ENCODE results near the gene CCSER1.
"Not testable (repeated sequence)": the region's sequence is repeated elsewhere in the genome, so short reads cannot be mapped to it uniquely, and the experiment has no call there.

The CCSER1 gene

GRCh38 chr4:91032725-91033445, 905.7 kb downstream of the CCSER1 start:
- Mint-ChIP-seq H3K27ac (no peak overlapping the region), H3K36me3 (ENCODE audit: low read depth) (no peaks in the 10 kb centered on the region), H3K9me3 (no peaks in the 10 kb centered on the region), H3K27me3 (ENCODE audit: low read depth) (no peaks in the 10 kb centered on the region), H3K4me1 (ENCODE audit: low read depth) (no peaks in the 10 kb centered on the region), H3K4me3 (no peak overlapping the region)
- DNase-seq (ENCODE audit: low spot score), result no peak

GRCh38 chr4:91035276-91035675, 908.1 kb downstream of the CCSER1 start:
- no peaks in the 10 kb centered on the region for H3K9me3 Mint-ChIP-seq
- no peak overlapping the region for H3K27ac Mint-ChIP-seq
- H3K36me3 Mint-ChIP-seq (ENCODE audit: low read depth), result no peaks in the 10 kb centered on the region
- no peak overlapping the region for H3K4me3 Mint-ChIP-seq
- DNase-seq (ENCODE audit: low spot score), result no peak
- H3K27me3 Mint-ChIP-seq (ENCODE audit: low read depth), result no peaks in the 10 kb centered on the region
- no peaks in the 10 kb centered on the region for H3K4me1 Mint-ChIP-seq (ENCODE audit: low read depth)

GRCh38 chr4:91037951-91038350, 910.8 kb downstream of the CCSER1 start:
- H3K4me3 Mint-ChIP-seq, result no peak overlapping the region
- no peaks in the 10 kb centered on the region for H3K4me1 Mint-ChIP-seq (ENCODE audit: low read depth)
- DNase-seq (ENCODE audit: low spot score), result no peak
- no peaks in the 10 kb centered on the region for H3K36me3 Mint-ChIP-seq (ENCODE audit: low read depth)
- no peak overlapping the region for H3K27ac Mint-ChIP-seq
- no peaks in the 10 kb centered on the region for H3K27me3 Mint-ChIP-seq (ENCODE audit: low read depth)
- H3K9me3 Mint-ChIP-seq, result no peaks in the 10 kb centered on the region

GRCh38 chr4:91057871-91058270, 930.7 kb downstream of the CCSER1 start:
- H3K4me3 Mint-ChIP-seq, result no peak overlapping the region
- DNase-seq (ENCODE audit: low spot score), result no peak
- H3K27me3 Mint-ChIP-seq (ENCODE audit: low read depth), result no peaks in the 10 kb centered on the region
- no peaks in the 10 kb centered on the region for H3K4me1 Mint-ChIP-seq (ENCODE audit: low read depth)
- no peaks in the 10 kb centered on the region for H3K9me3 Mint-ChIP-seq
- H3K36me3 Mint-ChIP-seq (ENCODE audit: low read depth), result no peaks in the 10 kb centered on the region
- no peak overlapping the region for H3K27ac Mint-ChIP-seq

- no peak overlapping the region for H3K4me3 Mint-ChIP-seq
- H3K9me3 Mint-ChIP-seq, result no peaks in the 10 kb centered on the region
- H3K4me1 Mint-ChIP-seq (ENCODE audit: low read depth), result no peaks in the 10 kb centered on the region
- no peak for DNase-seq (ENCODE audit: low spot score)
- no peaks in the 10 kb centered on the region for H3K36me3 Mint-ChIP-seq (ENCODE audit: low read depth)
- no peaks in the 10 kb centered on the region for H3K27me3 Mint-ChIP-seq (ENCODE audit: low read depth)
- no peak overlapping the region for H3K27ac Mint-ChIP-seq
Measured at GRCh38 chr4:91058345-91058744, 931.2 kb downstream of the CCSER1 start.

GRCh38 chr4:91064157-91064853, 937.1 kb downstream of the CCSER1 start:
- H3K36me3 Mint-ChIP-seq (ENCODE audit: low read depth), result no peaks in the 10 kb centered on the region
- no peaks in the 10 kb centered on the region for H3K27me3 Mint-ChIP-seq (ENCODE audit: low read depth)
- H3K27ac Mint-ChIP-seq, result no peak overlapping the region
- DNase-seq (ENCODE audit: low spot score), result no peak
- no peaks in the 10 kb centered on the region for H3K9me3 Mint-ChIP-seq
- H3K4me3 Mint-ChIP-seq, result no peak overlapping the region
- H3K4me1 Mint-ChIP-seq (ENCODE audit: low read depth), result no peaks in the 10 kb centered on the region

GRCh38 chr4:91065117-91065516, 937.9 kb downstream of the CCSER1 start:
- no peaks in the 10 kb centered on the region for H3K9me3 Mint-ChIP-seq
- H3K4me3 Mint-ChIP-seq, result no peak overlapping the region
- no peaks in the 10 kb centered on the region for H3K27me3 Mint-ChIP-seq (ENCODE audit: low read depth)
- H3K36me3 Mint-ChIP-seq (ENCODE audit: low read depth), result no peaks in the 10 kb centered on the region
- no peaks in the 10 kb centered on the region for H3K4me1 Mint-ChIP-seq (ENCODE audit: low read depth)
- H3K27ac Mint-ChIP-seq, result no peak overlapping the region
- no peak for DNase-seq (ENCODE audit: low spot score)

GRCh38 chr4:91070736-91071135, 943.5 kb downstream of the CCSER1 start:
- DNase-seq (ENCODE audit: low spot score), result no peak
- Mint-ChIP-seq H3K36me3 (ENCODE audit: low read depth) (no peaks in the 10 kb centered on the region), H3K27me3 (ENCODE audit: low read depth) (no peaks in the 10 kb centered on the region)

GRCh38 chr4:91076147-91076546, 949.0 kb downstream of the CCSER1 start:
- Mint-ChIP-seq H3K9me3 (peaks cover 5% of the 10 kb centered on the region), H3K36me3 (ENCODE audit: low read depth) (no peaks in the 10 kb centered on the region), H3K27ac (no peak overlapping the region), H3K27me3 (ENCODE audit: low read depth) (no peaks in the 10 kb centered on the region), H3K4me1 (ENCODE audit: low read depth) (no peaks in the 10 kb centered on the region), H3K4me3 (no peak overlapping the region)
- no peak for DNase-seq (ENCODE audit: low spot score)

More at GRCh38 chr4:91070736-91071135, 943.5 kb downstream of the CCSER1 start:
- no peaks in the 10 kb centered on the region for H3K9me3 Mint-ChIP-seq
- no peaks in the 10 kb centered on the region for H3K4me1 Mint-ChIP-seq (ENCODE audit: low read depth)
- H3K4me3 Mint-ChIP-seq, result no peak overlapping the region
- H3K27ac Mint-ChIP-seq, result no peak overlapping the region

- Mint-ChIP-seq H3K9me3 (peaks cover 3% of the 10 kb centered on the region), H3K36me3 (ENCODE audit: low read depth) (no peaks in the 10 kb centered on the region), H3K27ac (no peak overlapping the region), H3K4me1 (ENCODE audit: low read depth) (no peaks in the 10 kb centered on the region), H3K27me3 (ENCODE audit: low read depth) (no peaks in the 10 kb centered on the region), H3K4me3 (no peak overlapping the region)
- no peak for DNase-seq (ENCODE audit: low spot score)
Measured at GRCh38 chr4:91085961-91086360, 958.8 kb downstream of the CCSER1 start.

GRCh38 chr4:91087743-91088142, 960.5 kb downstream of the CCSER1 start:
- no peak for DNase-seq (ENCODE audit: low spot score)
- H3K4me1 Mint-ChIP-seq (ENCODE audit: low read depth), result no peaks in the 10 kb centered on the region
- no peaks in the 10 kb centered on the region for H3K27me3 Mint-ChIP-seq (ENCODE audit: low read depth)
- H3K36me3 Mint-ChIP-seq (ENCODE audit: low read depth), result no peaks in the 10 kb centered on the region
- H3K4me3 Mint-ChIP-seq, result no peak overlapping the region
- H3K27ac Mint-ChIP-seq, result no peak overlapping the region
- H3K9me3 Mint-ChIP-seq, result peaks cover 3% of the 10 kb centered on the region

GRCh38 chr4:91089178-91089577, 962.0 kb downstream of the CCSER1 start:
- Mint-ChIP-seq H3K36me3 (ENCODE audit: low read depth) (no peaks in the 10 kb centered on the region), H3K27ac (no peak overlapping the region), H3K27me3 (ENCODE audit: low read depth) (no peaks in the 10 kb centered on the region), H3K4me3 (no peak overlapping the region), H3K9me3 (peaks cover 3% of the 10 kb centered on the region), H3K4me1 (ENCODE audit: low read depth) (no peaks in the 10 kb centered on the region)
- DNase-seq (ENCODE audit: low spot score), result no peak

- H3K4me3 Mint-ChIP-seq, result no peak overlapping the region
- H3K27me3 Mint-ChIP-seq (ENCODE audit: low read depth), result no peaks in the 10 kb centered on the region
- no peaks in the 10 kb centered on the region for H3K4me1 Mint-ChIP-seq (ENCODE audit: low read depth)
- no peaks in the 10 kb centered on the region for H3K36me3 Mint-ChIP-seq (ENCODE audit: low read depth)
- H3K27ac Mint-ChIP-seq, result no peak overlapping the region
- H3K9me3 Mint-ChIP-seq, result peaks cover 22% of the 10 kb centered on the region
- DNase-seq (ENCODE audit: low spot score), result no peak
Measured at GRCh38 chr4:91092398-91092980, 965.3 kb downstream of the CCSER1 start.

- DNase-seq (ENCODE audit: low spot score); H3K27me3 Mint-ChIP-seq (ENCODE audit: low read depth); H3K36me3 Mint-ChIP-seq (ENCODE audit: low read depth); H3K4me3 Mint-ChIP-seq; H3K27ac Mint-ChIP-seq; H3K4me1 Mint-ChIP-seq (ENCODE audit: low read depth): not testable (repeated sequence)
- peaks cover 22% of the 10 kb centered on the region for H3K9me3 Mint-ChIP-seq
Measured at GRCh38 chr4:91094220-91094619, 967.0 kb downstream of the CCSER1 start.
